ENCODE results near the gene KIF3C. TPM values are rescaled to one million over a fixed set of nuclear protein-coding genes. Genes with fewer than 3 reads are reported as not detected.

KIF3C gene
- total RNA-seq, 1 experiment from 2014 or later, result 39.5 TPM

DNA sequence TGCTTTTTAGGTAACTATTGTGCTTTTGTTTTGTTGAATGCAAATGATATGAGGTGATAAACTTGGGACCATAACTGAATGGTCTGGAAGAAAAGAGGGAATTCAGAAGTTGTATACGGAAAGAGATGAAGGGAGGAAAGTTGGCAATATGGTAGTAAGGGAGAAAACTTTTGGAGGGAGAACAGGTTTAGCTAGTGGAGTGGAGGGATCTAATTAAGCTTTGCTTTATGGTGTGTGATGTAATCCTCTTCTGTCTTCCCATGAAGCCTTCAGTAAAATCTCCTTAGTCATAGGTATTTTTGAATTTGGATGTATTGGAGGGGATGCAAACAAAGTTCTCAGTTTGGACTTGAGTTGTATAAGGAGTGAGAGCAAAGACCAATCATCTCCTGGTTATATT, 31.4 kb upstream of the KIF3C start:
- no peak overlapping the region for H3K27ac ChIP-seq (ENCODE audit: low read depth, low read length, poor library complexity, severe bottlenecking)
- BruUV-seq (replicated peaks), result no TSS peak
- intact Hi-C loops (cut with micrococcal nuclease; ENCODE audit: unreplicated experiment), result no loop called here

DNA sequence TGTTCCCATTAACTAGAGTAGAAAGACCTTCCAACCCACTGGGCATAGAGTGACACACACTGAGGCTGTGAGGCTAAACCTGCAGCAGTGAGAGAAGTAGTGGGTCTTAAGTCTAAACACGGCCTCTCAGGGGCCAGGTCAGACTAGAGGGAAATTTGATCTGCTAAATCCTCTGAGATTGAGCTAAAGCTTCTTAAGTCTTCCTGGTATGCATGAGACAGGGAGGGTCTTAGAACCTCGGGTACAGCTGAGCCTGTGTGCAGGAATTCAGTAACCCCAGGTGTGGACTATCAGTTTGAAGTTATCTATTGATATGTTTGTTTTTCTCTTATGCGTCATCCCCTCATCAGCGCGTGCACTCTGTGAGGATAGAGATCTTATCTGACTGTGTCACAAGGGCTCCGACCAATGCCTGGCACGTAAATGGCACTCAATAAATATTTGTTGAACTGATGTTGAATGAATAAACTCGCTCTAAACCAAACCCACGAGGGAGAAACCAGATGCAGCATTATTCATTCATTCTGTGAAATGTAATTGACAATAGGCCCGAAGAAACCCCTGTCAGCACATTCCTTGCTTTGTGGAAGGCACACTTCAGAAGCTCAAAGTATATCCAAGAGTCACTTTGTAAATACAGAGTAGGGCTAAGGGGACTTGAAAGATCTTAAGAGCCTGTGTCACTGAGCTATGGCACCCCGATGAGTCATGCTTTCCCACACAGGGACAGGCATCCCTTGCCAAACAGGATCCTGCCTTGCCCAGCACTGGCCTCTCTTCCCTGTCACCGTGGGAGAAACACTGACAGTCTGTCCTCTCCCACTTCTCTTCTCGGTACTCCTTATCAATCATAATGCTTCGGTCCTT, 29.9 kb upstream of the KIF3C start:
- no peaks in the 10 kb centered on the region for H3K27me3 ChIP-seq (replicated peaks; ENCODE audit: insufficient read depth, low read depth, low read length, poor library complexity)
- intact Hi-C loops (cut with micrococcal nuclease; ENCODE audit: unreplicated experiment), result no loop called here
- no peak overlapping the region for H3K4me3 ChIP-seq (ENCODE audit: low read depth, low read length, poor library complexity, severe bottlenecking)
- H3K9me3 ChIP-seq (ENCODE audit: low read depth, low read length, poor library complexity, severe bottlenecking), result peaks cover 4% of the 10 kb centered on the region
- peak; percentile 70 for DNase-seq (ENCODE audit: low spot score)
- no TSS peak for BruUV-seq (replicated peaks)
- no peaks in the 10 kb centered on the region for H3K36me3 ChIP-seq (ENCODE audit: insufficient read depth, low read length, poor library complexity, severe bottlenecking)
- peaks cover 21% of the 10 kb centered on the region for H3K4me1 ChIP-seq (ENCODE audit: insufficient read depth, low read length, poor library complexity, severe bottlenecking)
- ChIA-PET CTCF (interaction anchor here (0.6 to 2.1 kb wide), 3 partner anchors 15 to 22 kb away, joined by 3 to 8 read pairs (median 6); no protein-coding TSS in a partner anchor), POLR2A (ENCODE audit: low non-redundant PET) (interaction anchor here (0.5 kb wide), 1 partner anchor 41 kb away, joined by 20 read pairs; no protein-coding TSS in a partner anchor)
- TF ChIP-seq EZH2 (IDR thresholded peaks at IDR 0.05; ENCODE audit: borderline replicate concordance, low read depth, low read length, poor library complexity, severe bottlenecking), result no peak
- TF ChIP-seq, protein P1, sequence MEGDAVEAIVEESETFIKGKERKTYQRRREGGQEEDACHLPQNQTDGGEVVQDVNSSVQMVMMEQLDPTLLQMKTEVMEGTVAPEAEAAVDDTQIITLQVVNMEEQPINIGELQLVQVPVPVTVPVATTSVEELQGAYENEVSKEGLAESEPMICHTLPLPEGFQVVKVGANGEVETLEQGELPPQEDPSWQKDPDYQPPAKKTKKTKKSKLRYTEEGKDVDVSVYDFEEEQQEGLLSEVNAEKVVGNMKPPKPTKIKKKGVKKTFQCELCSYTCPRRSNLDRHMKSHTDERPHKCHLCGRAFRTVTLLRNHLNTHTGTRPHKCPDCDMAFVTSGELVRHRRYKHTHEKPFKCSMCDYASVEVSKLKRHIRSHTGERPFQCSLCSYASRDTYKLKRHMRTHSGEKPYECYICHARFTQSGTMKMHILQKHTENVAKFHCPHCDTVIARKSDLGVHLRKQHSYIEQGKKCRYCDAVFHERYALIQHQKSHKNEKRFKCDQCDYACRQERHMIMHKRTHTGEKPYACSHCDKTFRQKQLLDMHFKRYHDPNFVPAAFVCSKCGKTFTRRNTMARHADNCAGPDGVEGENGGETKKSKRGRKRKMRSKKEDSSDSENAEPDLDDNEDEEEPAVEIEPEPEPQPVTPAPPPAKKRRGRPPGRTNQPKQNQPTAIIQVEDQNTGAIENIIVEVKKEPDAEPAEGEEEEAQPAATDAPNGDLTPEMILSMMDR (conservative IDR thresholded peaks at IDR 0.05; ENCODE audit: low read depth, low read length), result no peak
- H3K27ac ChIP-seq (ENCODE audit: low read depth, low read length, poor library complexity, severe bottlenecking), result peak overlapping the region; percentile 61

More for the DNA sequence above, 31.4 kb upstream of the KIF3C start:
- ChIA-PET POLR2A (ENCODE audit: low non-redundant PET) (no interaction called here), CTCF (no interaction called here)
- Histone ChIP-seq H3K4me3 (ENCODE audit: low read depth, low read length, poor library complexity, severe bottlenecking) (no peak overlapping the region), H3K36me3 (ENCODE audit: insufficient read depth, low read length, poor library complexity, severe bottlenecking) (no peaks in the 10 kb centered on the region), H3K9me3 (ENCODE audit: low read depth, low read length, poor library complexity, severe bottlenecking) (peaks cover 4% of the 10 kb centered on the region), H3K27me3 (replicated peaks; ENCODE audit: insufficient read depth, low read depth, low read length, poor library complexity) (no peaks in the 10 kb centered on the region), H3K4me1 (ENCODE audit: insufficient read depth, low read length, poor library complexity, severe bottlenecking) (peaks cover 30% of the 10 kb centered on the region)
- DNase-seq (ENCODE audit: low spot score), result no peak
- no peak for TF ChIP-seq EZH2 (IDR thresholded peaks at IDR 0.05; ENCODE audit: borderline replicate concordance, low read depth, low read length, poor library complexity, severe bottlenecking)
- TF ChIP-seq, protein P1 (conservative IDR thresholded peaks at IDR 0.05; ENCODE audit: low read depth, low read length), result no peak

DNA sequence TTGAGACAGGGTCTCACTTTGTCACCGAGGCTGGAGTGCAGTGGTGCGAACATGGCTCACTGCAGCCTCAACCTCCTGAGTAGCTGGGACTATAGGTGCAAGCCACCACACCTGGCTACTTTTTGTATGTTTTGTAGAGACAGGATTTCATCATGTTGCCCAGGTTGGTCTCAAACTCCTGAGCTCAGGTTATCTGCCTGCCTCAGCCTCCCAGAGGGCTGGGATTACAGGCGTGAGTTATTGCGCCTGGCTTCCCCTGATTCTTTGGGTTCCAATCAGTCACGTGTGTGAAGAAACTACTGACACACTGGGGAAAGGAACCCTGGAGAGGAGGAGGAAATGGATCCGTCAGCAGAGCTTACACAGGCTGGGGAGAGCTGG, 29.3 kb upstream of the KIF3C start:
- peak overlapping the region; percentile 61 for H3K27ac ChIP-seq (ENCODE audit: low read depth, low read length, poor library complexity, severe bottlenecking)
- CTCF ChIA-PET, result interaction anchor here (2.1 kb wide), 1 partner anchor 20 kb away, joined by 6 read pairs; no protein-coding TSS in a partner anchor
- no peak overlapping the region for H3K4me3 ChIP-seq (ENCODE audit: low read depth, low read length, poor library complexity, severe bottlenecking)
- POLR2A ChIA-PET (ENCODE audit: low non-redundant PET), result interaction anchor here (0.5 kb wide), 1 partner anchor 41 kb away, joined by 20 read pairs; no protein-coding TSS in a partner anchor
- H3K36me3 ChIP-seq (ENCODE audit: insufficient read depth, low read length, poor library complexity, severe bottlenecking), result no peaks in the 10 kb centered on the region
- TF ChIP-seq, protein P1 (conservative IDR thresholded peaks at IDR 0.05; ENCODE audit: low read depth, low read length), result no peak
- TF ChIP-seq EZH2 (IDR thresholded peaks at IDR 0.05; ENCODE audit: borderline replicate concordance, low read depth, low read length, poor library complexity, severe bottlenecking), result no peak
- peaks cover 21% of the 10 kb centered on the region for H3K4me1 ChIP-seq (ENCODE audit: insufficient read depth, low read length, poor library complexity, severe bottlenecking)
- DNase-seq (ENCODE audit: low spot score), result no peak
- no TSS peak for BruUV-seq (replicated peaks)
- H3K9me3 ChIP-seq (ENCODE audit: low read depth, low read length, poor library complexity, severe bottlenecking), result peaks cover 4% of the 10 kb centered on the region
- intact Hi-C loops (cut with micrococcal nuclease; ENCODE audit: unreplicated experiment), result no loop called here
- no peaks in the 10 kb centered on the region for H3K27me3 ChIP-seq (replicated peaks; ENCODE audit: insufficient read depth, low read depth, low read length, poor library complexity)
